ENCODE results near the gene CXXC4. TPM values are rescaled to one million over a fixed set of nuclear protein-coding genes. Genes with fewer than 3 reads are reported as not detected.

Gene CXXC4
- total RNA-seq, 1 experiment from 2014 or later, result 0.59 TPM

DNA sequence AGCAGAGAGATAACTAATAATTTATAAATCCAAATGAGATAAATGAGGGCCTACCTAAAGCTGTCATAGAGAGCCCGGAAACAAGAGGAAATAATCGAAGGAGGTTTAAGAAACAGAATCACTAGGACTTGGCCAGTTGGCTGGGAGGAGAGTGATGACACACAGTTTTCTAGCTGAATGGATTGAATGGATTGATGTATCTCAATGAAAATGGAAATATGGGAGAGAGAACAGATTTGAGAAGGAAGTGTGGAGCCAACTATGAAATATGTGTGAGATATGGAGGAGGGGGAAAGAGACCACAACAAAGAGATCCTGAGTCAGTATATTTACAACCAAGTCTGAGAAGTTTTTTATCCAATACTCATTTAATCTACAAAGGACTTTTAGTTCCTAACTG, 35.7 kb upstream of the CXXC4 start:
- BruUV-seq (replicated peaks), result no TSS peak
- H3K9me3 ChIP-seq (ENCODE audit: control insufficient read depth, insufficient read depth, low read depth, low read length), result no peaks in the 10 kb centered on the region
- in situ Hi-C loops (cut with HindIII; ENCODE audit: low pct_unique_long_range_greater_than_20kb, low sequenced_read_pairs) (no loop called here), intact Hi-C loops (cut with micrococcal nuclease; ENCODE audit: unreplicated experiment) (no loop called here)
- ATAC-seq (no peak), DNase-seq (ENCODE audit: low read depth, low spot score) (no peak)
- CTCF ChIA-PET, result no interaction called here
- H3K27me3 ChIP-seq (ENCODE audit: control insufficient read depth, insufficient read depth, low read length), result no peaks in the 10 kb centered on the region
- H3K36me3 ChIP-seq (ENCODE audit: control insufficient read depth, insufficient read depth, low read length), result no peaks in the 10 kb centered on the region
- H3K4me3 ChIP-seq (ENCODE audit: low read depth in 2 of 2, low read length in 2 of 2), result no peak overlapping the region
- no peak for TF ChIP-seq POLR2AphosphoS5 (IDR thresholded peaks at IDR 0.05; ENCODE audit: low read depth, low read length)
- TF ChIP-seq, protein P1, sequence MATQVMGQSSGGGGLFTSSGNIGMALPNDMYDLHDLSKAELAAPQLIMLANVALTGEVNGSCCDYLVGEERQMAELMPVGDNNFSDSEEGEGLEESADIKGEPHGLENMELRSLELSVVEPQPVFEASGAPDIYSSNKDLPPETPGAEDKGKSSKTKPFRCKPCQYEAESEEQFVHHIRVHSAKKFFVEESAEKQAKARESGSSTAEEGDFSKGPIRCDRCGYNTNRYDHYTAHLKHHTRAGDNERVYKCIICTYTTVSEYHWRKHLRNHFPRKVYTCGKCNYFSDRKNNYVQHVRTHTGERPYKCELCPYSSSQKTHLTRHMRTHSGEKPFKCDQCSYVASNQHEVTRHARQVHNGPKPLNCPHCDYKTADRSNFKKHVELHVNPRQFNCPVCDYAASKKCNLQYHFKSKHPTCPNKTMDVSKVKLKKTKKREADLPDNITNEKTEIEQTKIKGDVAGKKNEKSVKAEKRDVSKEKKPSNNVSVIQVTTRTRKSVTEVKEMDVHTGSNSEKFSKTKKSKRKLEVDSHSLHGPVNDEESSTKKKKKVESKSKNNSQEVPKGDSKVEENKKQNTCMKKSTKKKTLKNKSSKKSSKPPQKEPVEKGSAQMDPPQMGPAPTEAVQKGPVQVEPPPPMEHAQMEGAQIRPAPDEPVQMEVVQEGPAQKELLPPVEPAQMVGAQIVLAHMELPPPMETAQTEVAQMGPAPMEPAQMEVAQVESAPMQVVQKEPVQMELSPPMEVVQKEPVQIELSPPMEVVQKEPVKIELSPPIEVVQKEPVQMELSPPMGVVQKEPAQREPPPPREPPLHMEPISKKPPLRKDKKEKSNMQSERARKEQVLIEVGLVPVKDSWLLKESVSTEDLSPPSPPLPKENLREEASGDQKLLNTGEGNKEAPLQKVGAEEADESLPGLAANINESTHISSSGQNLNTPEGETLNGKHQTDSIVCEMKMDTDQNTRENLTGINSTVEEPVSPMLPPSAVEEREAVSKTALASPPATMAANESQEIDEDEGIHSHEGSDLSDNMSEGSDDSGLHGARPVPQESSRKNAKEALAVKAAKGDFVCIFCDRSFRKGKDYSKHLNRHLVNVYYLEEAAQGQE (IDR thresholded peaks at IDR 0.05; ENCODE audit: insufficient read depth in 1 of 2, low read depth in 2 of 2, low read length in 1 of 2), result no peak
- no peak for TF ChIP-seq SIN3A (IDR thresholded peaks at IDR 0.05; ENCODE audit: borderline replicate concordance, insufficient read depth, low read depth, low read length)
- TF ChIP-seq TCF7L2 (IDR thresholded peaks at IDR 0.05; ENCODE audit: low read depth, low read length), result no peak
- TF ChIP-seq, protein P2, sequence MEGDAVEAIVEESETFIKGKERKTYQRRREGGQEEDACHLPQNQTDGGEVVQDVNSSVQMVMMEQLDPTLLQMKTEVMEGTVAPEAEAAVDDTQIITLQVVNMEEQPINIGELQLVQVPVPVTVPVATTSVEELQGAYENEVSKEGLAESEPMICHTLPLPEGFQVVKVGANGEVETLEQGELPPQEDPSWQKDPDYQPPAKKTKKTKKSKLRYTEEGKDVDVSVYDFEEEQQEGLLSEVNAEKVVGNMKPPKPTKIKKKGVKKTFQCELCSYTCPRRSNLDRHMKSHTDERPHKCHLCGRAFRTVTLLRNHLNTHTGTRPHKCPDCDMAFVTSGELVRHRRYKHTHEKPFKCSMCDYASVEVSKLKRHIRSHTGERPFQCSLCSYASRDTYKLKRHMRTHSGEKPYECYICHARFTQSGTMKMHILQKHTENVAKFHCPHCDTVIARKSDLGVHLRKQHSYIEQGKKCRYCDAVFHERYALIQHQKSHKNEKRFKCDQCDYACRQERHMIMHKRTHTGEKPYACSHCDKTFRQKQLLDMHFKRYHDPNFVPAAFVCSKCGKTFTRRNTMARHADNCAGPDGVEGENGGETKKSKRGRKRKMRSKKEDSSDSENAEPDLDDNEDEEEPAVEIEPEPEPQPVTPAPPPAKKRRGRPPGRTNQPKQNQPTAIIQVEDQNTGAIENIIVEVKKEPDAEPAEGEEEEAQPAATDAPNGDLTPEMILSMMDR (IDR thresholded peaks at IDR 0.05), result no peak
- POLR2A ChIA-PET, result no interaction called here
- no peaks in the 10 kb centered on the region for H3K4me1 ChIP-seq (ENCODE audit: control insufficient read depth, insufficient read depth, low read length)
- H3K27ac ChIP-seq (ENCODE audit: low read length), result no peak overlapping the region

DNA sequence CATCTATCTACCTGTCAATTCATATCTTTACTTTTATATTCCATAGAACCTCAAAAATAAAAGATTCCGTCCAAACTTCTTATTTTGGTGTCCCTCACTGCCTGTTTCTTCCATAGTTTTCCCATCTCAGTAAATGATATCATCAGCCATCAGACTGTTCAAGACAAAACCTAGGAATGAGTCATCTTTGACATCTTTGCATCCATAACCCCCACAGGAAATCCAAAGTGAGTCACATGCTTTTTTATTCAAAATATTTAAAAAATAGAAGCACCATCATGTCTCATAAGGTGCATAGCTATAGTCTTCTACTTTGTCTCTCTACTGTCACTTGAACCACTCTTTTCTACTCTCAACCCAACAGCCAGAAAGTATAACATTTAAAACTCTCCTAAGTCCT, 29.9 kb upstream of the CXXC4 start:
- Histone ChIP-seq H3K4me1 (ENCODE audit: control insufficient read depth, insufficient read depth, low read length) (no peaks in the 10 kb centered on the region), H3K27ac (ENCODE audit: low read length) (no peak overlapping the region), H3K27me3 (ENCODE audit: control insufficient read depth, insufficient read depth, low read length) (no peaks in the 10 kb centered on the region), H3K9me3 (ENCODE audit: control insufficient read depth, insufficient read depth, low read depth, low read length) (no peaks in the 10 kb centered on the region), H3K36me3 (ENCODE audit: control insufficient read depth, insufficient read depth, low read length) (no peaks in the 10 kb centered on the region), H3K4me3 (ENCODE audit: low read depth in 2 of 2, low read length in 2 of 2) (no peak overlapping the region)
- intact Hi-C loops (cut with micrococcal nuclease; ENCODE audit: unreplicated experiment) (no loop called here), in situ Hi-C loops (cut with HindIII; ENCODE audit: low pct_unique_long_range_greater_than_20kb, low sequenced_read_pairs) (no loop called here)
- ATAC-seq, result no peak
- POLR2A ChIA-PET, result no interaction called here
- TF ChIP-seq, protein P1 (IDR thresholded peaks at IDR 0.05; ENCODE audit: insufficient read depth in 1 of 2, low read depth in 2 of 2, low read length in 1 of 2), result no peak
- TF ChIP-seq TCF7L2 (IDR thresholded peaks at IDR 0.05; ENCODE audit: low read depth, low read length) (no peak), POLR2AphosphoS5 (IDR thresholded peaks at IDR 0.05; ENCODE audit: low read depth, low read length) (no peak), SIN3A (IDR thresholded peaks at IDR 0.05; ENCODE audit: borderline replicate concordance, insufficient read depth, low read depth, low read length) (no peak)
- TF ChIP-seq, protein P2 (IDR thresholded peaks at IDR 0.05), result no peak
- DNase-seq (ENCODE audit: low read depth, low spot score), result no peak
- CTCF ChIA-PET, result no interaction called here
- BruUV-seq (replicated peaks), result no TSS peak
